GM19025 (cell line): ENCODE data around the gene KDM5C.

ENCODE experiments used
- ATAC-seq: cut with Tn5 transposase; IDR thresholded peaks from one replicate; pipeline ENCODE4 v1.9.1; 2021; ENCODE audit warnings: mild to moderate bottlenecking, low read depth, moderate library complexity; ENCODE audit not compliant: unreplicated experiment

The KDM5C gene

GRCh38 chrX:53251307-53251706 lies 26.3 kb upstream of the KDM5C start:
- no peak for ATAC-seq

- ATAC-seq = no peak
Measured at GRCh38 chrX:53250556-53250955, 25.5 kb upstream of the KDM5C start.

- no peak for ATAC-seq
Measured at GRCh38 chrX:53249408-53250042, 24.5 kb upstream of the KDM5C start.

GRCh38 chrX:53247928-53248327 lies 22.9 kb upstream of the KDM5C start:
- no peak for ATAC-seq

GRCh38 chrX:53246231-53246630 lies 21.2 kb upstream of the KDM5C start:
- no peak for ATAC-seq

- ATAC-seq = no peak
Measured at GRCh38 chrX:53244610-53245009, 19.6 kb upstream of the KDM5C start.

GRCh38 chrX:53242310-53242709 lies 17.3 kb upstream of the KDM5C start:
- no peak for ATAC-seq

- no peak for ATAC-seq
Measured at GRCh38 chrX:53241558-53241957, 16.6 kb upstream of the KDM5C start.

- ATAC-seq = no peak
Measured at GRCh38 chrX:53239474-53239873, 14.5 kb upstream of the KDM5C start.

- no peak for ATAC-seq
Measured at GRCh38 chrX:53237056-53237455, 12.0 kb upstream of the KDM5C start.

GRCh38 chrX:53236025-53236679 lies 11.1 kb upstream of the KDM5C start:
- no peak for ATAC-seq

- ATAC-seq = no peak
Measured at GRCh38 chrX:53235566-53235965, 10.6 kb upstream of the KDM5C start.

GRCh38 chrX:53234484-53234883 lies 9.5 kb upstream of the KDM5C start:
- ATAC-seq = no peak

GRCh38 chrX:53233536-53233935 lies 8.5 kb upstream of the KDM5C start:
- no peak for ATAC-seq

- ATAC-seq = no peak
Measured at GRCh38 chrX:53230116-53230515, 5.1 kb upstream of the KDM5C start.

- no peak for ATAC-seq
Measured at GRCh38 chrX:53227224-53227765, 2.3 kb upstream of the KDM5C start.

GRCh38 chrX:53223955-53224859 lies 800 bp downstream of the KDM5C start:
- no peak for ATAC-seq

- no peak for ATAC-seq
Measured at GRCh38 chrX:53223068-53223693, 1.8 kb downstream of the KDM5C start.

GRCh38 chrX:53211391-53211978 lies 13.5 kb downstream of the KDM5C start:
- ATAC-seq = no peak

- ATAC-seq = no peak
Measured at GRCh38 chrX:53196678-53197077, 28.3 kb downstream of the KDM5C start.
